OCI-LY1 (cell line): ENCODE data around the gene CIRBP.

Experiments
- EZH2 ChIP-seq: fragments of 200-600 bp; sonication (generic), shearing (Covaris generic); IDR thresholded peaks from 2 replicates; pipeline ENCODE4 v1.8.0; 2017; ENCODE audit warnings: borderline replicate concordance, mixed run types, mild to moderate bottlenecking, antibody characterized with exemption, low read length, moderate library complexity, mixed read lengths
- TF ChIP-seq, protein P1 (sequence below): fragments of 200-600 bp; sonication (generic), shearing (Covaris generic); IDR thresholded peaks from 2 replicates; pipeline ENCODE4 v1.5.1; 2017; ENCODE audit warnings: mild to moderate bottlenecking, antibody characterized with exemption, low read length, moderate library complexity, mixed read lengths

DNA sequence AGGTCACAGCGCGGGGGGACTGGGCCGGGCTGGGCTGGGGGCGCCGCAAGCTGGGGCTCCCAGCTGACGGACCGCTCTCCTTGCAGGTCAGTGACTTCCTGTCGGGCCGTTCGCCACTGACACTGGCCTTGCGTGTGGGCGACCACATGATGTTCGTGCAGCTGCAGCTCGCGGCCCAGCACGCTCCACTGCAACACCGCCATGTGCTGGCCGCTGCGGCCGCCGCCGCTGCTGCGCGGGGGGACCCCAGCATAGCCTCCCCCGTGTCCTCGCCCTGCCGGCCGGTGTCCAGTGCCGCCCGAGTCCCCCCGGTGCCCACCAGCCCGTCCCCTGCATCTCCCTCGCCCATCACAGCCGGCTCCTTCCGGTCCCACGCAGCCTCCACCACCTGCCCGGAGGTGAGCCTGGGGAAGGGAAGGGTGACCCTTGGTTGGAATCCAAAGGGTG lies 15.0 kb upstream of the CIRBP start:
- TF ChIP-seq, protein P1, sequence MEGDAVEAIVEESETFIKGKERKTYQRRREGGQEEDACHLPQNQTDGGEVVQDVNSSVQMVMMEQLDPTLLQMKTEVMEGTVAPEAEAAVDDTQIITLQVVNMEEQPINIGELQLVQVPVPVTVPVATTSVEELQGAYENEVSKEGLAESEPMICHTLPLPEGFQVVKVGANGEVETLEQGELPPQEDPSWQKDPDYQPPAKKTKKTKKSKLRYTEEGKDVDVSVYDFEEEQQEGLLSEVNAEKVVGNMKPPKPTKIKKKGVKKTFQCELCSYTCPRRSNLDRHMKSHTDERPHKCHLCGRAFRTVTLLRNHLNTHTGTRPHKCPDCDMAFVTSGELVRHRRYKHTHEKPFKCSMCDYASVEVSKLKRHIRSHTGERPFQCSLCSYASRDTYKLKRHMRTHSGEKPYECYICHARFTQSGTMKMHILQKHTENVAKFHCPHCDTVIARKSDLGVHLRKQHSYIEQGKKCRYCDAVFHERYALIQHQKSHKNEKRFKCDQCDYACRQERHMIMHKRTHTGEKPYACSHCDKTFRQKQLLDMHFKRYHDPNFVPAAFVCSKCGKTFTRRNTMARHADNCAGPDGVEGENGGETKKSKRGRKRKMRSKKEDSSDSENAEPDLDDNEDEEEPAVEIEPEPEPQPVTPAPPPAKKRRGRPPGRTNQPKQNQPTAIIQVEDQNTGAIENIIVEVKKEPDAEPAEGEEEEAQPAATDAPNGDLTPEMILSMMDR: no peak
- TF ChIP-seq EZH2: no peak
